COR-L47 (cell line): ENCODE data around the gene SORT1.
"Not testable (repeated sequence)": the region's sequence is repeated elsewhere in the genome, so short reads cannot be mapped to it uniquely, and the experiment has no call there.

ENCODE experiments used
- DNase-seq: peaks from one replicate; lab custom pipeline; 2025; lab: John Stamatoyannopoulos, UW

Gene SORT1

DNA sequence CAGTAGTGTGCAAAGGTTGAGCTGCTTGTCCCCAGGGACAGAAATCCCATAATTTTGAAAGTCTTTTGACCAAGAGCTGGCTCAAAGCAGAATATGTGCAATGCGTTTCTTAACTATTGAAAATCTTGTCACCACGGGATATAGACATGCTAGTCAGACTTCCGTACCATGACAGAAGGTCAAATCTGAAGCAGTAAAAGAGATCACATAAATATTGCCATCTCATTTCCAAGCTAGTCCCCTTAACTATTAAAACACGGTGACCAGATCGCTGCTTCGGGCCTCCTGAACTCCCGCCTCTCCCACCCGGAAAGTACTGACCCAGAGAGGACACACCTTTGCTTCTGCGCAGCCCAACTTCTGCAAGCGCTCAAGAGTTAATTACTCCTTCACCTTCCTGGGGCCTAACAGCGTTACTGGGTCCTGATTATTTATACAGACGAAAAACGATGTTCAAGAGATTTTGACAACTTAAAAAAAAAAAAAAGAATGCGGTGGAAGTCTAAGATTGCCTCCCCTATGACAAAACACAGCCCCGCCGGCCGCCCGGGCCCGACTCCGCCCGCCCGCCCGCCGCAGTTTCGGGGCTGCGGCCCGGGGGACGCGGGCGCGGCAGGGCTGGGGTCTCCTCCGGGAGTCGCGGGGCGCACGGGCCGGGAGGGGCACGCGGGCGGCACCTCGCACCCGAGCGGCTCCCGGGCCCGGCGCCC, 692 bp downstream of the SORT1 start:
- DNase-seq, result no peak

DNA sequence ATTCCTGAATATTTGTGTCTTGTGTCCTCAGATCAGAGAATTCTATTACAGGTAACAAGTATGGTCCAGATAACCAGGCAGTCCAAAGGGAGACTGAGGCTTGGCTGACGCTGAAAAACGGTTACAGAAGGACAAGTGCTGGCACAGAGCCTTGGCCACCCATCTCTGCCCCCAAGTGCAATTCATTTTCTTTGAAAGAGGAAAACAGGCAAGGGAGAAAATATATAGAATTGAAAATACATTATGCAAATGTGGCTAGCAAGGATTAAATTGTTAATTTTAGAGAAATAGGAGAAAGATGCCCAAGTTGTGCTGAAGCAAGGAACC, 1.2 kb downstream of the SORT1 start:
- no peak for DNase-seq

DNA sequence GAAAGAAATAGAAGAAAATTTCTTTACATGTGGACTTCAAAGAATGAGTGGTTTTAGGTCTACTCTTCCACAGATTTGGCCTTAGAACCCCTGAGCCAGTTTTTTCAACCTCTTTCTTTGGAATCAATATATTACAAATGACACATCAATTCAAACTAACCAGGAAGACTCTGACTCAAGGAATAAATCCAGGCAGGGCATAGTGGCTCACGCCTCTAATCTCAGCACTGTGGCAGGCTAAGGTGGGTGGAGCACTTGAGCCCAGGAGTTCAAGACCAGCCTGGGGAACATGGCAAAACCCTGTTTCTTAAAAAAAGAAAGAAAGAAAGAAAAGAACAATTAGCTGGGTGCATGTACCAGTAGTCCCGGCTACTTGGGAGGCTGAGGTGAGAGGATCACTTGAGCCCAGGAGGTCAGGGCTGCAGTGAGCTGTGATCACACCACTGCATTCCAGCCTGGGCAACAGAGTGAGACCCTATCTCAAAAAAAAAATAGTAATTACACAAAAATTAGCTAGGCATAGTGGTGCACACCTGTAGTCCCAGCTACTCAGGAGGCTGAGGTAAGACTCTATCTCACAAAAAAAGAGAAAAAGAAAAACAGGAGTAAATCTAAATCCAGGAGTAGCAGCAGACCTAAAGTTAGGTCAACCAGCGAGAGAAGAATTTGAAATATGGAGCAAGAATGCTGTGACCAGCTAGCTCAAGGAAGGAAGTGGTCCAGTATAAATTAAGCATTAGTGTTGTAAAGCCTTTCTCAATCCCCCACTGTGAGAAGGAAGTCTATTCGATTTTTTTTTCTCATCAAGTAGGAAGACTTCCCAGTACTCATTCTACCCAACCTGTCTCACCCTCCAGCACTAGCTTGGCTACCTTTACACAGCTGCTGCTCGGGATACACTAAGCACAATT, 1.9 kb downstream of the SORT1 start:
- DNase-seq, result no peak

DNA sequence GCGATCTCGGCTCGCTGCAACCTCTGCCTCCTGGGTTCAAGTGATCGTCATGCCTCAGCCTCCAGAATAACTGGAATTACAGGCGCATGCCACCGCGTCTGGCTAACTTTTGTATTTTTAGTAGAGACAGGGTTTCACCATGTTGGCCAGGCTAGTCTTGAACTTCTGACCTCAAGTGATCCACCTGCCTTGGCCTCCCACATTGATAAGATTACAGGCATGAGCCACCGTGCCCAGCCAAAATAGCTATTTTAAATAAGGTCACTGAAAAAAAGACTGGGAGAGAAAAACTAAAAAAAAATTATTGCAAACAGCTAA, 2.5 kb downstream of the SORT1 start:
- DNase-seq, result not testable (repeated sequence)

DNA sequence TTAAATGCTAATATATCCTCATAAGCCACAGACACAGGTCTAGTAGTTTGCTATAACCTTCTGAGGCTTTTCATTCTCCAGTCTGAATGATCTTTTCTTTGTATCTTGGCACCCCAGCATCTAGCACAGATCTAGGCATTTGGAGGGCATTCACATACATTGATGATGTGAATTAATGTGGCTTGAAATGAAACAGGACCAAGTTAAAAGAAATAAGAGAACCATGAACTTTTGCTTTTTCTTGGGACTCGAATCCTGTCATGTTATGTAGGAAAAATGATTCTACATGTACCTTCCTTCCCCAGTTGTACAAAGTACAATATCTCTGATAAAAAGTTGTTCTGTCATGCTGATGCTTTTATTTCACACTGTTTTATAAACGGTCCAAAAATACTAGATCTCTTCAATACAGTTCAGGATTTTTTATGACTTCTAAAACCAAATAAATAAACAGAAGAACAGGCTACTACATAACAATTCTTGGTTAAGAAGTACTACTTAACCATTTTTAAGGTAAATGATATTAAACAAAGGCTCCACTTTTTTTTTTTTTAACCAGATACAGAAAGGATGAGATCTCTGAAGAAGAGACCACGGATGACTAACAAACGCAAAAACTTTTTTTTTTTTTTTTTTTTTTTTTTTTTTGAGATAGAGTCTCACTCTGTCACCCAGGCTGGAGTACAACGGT, 3.0 kb downstream of the SORT1 start:
- DNase-seq, result no peak

DNA sequence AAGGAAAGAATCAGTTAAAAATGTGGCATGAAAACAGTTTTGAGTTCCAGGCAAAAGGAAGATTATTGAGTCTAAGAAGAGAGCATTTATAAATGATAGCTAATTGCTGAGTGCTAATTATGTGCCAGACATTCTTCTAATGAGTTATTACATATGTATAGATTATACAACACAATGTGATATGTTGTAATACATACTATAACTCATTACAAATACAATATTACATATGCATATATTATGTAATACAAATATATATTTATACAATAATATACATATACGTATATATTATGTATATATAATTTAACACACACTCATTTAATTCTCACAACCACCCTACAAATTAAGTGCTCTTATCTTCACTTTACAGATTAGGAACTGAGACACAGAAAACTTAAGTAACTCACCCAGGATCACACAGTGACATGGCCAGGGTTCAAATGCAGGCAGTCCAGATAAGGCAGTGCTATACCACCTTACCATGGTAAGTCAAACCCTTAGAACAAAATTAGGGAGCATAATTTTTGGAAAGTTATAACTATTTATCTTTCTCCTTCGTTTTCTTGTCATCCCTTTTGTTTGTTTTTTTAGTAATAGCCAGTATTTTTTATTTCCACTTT, 4.0 kb downstream of the SORT1 start:
- no peak for DNase-seq

DNA sequence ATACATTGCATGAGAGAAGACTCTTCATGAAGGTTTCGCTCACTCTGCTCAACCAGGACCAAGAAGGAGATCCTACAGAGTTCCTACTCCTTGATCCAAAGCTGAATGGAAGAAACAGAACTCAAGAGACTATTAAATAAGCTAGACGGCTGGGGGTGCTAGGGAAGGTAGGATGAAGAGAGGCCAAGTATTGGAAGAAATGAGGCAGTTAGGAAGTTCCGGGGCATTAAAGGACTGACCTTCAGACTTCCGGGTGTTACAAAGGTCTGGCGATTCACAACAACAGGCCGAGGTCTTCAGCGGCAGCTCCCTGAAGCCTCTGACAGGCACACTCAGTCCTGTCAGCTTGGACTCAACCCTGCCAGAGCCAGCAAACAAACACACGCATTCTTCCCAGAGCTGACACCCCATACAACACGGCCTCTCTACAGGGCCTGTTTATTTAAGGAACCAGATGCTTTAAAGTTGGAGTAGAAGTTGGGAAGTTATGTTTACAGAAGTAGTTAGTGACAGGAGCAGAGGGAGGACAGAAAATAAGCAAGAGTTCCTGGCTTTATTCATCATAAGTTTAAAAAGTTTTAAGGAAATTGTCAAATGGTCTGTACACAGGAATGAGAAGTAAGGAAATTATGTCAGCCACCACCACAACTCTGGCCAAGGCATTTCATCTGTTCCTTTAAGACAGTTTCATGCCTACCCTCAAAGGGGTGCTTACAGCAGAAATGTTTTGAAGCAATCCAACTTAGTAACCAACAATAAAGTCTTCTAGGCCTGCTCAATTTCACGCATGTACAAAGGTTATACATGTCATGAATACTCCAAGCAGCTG, 4.7 kb downstream of the SORT1 start:
- no peak for DNase-seq

DNA sequence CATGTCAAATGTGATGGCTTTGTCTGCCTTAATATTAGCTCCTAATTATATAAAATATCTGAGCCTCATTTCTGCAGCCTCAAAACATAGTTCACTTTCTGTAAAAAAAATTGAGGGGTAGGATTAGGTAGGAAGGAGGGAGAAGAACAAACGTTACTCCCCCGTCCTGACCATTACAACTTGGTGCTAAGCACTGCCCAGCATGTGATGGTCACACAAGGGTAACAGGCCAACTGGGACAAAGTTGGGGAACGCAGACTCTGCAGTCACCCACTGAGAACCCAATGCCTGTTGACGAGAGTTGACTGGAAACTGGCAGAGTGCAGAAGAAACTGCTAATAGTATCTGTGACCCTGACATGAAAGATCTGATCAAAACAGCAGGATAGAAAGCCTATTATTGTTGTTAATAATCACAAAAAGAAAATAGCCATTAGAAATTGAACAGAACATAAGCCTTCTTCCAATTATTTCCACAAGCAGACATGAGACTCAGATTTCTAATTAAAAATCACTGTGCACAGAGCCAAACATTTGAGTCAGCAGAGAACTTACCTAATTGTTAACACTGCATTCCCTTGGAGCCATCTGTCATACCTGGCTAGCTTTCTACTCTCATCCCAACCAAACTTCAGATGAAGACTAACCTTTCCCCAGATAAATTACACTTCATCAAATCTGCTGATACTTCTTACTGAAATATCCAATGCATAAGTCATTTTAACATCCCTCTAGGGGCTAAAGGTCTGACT, 5.5 kb downstream of the SORT1 start:
- DNase-seq, result no peak

DNA sequence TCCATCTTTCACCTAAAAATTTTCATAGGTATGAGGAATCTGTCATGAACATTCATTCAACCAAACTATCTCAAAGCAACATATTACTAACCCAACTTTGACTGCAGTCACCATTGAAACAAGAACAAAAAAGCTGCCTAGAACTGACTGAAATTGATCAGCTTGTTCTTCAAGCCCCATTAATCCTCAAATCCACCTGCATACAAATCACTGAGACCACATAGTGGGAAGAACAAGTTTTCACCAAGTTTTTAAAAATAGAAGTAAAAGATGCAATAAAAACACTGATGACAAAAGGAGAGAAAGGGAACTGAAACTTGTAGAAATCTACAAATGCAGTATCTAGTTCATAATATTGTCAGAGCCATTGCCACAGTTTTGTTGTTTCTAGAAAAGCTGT, 6.1 kb downstream of the SORT1 start:
- no peak for DNase-seq

DNA sequence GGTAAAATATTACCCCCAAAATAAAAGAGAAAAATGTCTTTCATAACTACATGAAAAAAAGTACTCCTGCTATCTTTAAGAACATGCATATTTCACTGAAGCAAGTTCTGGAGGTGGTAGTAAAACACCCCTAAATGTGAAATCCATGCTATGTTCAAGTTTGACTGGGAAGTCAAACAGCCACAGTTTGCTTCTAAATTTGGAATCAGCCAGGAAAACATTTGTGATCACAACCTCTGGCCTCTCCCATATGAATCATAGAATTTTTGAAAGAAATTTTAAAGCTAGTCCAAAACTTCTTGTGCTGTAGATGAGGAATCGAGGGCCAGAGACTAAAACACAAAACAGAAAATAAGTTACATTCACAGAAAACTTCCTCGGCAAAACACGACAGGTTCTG, 6.6 kb downstream of the SORT1 start:
- no peak for DNase-seq

DNA sequence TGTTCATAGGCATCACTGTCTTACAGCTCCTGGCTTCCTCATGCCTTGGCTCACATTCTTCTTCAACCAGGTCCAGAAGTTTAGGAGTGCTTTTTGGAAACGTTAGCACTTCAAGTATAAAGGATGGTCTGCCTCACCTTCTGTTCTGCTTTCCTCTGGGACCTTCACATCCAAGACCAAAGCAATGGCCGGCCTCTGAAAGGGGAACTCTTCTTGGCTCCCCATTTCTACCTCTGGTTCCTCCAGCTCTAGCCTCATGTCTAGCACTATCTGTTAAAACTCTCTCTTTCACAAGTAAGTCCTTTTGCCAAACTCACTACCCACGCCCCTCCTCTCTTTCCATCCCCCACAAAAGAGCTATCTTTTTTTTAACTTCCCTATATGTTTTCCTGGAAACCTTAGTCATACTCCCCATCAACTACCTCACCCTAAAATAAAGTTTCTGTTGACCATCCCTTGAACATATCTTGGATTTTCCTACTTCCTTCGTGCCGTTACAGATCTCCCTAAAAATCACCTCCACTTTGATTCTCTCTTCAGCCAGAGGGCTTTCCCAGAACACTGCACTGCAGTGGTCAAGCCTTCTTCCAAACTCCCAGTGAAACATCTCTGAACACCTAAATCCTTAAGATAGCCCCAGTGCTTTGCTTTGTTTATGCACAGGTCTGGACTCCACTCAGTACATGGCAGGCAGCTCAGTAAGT, 7.9 kb downstream of the SORT1 start:
- no peak for DNase-seq

DNA sequence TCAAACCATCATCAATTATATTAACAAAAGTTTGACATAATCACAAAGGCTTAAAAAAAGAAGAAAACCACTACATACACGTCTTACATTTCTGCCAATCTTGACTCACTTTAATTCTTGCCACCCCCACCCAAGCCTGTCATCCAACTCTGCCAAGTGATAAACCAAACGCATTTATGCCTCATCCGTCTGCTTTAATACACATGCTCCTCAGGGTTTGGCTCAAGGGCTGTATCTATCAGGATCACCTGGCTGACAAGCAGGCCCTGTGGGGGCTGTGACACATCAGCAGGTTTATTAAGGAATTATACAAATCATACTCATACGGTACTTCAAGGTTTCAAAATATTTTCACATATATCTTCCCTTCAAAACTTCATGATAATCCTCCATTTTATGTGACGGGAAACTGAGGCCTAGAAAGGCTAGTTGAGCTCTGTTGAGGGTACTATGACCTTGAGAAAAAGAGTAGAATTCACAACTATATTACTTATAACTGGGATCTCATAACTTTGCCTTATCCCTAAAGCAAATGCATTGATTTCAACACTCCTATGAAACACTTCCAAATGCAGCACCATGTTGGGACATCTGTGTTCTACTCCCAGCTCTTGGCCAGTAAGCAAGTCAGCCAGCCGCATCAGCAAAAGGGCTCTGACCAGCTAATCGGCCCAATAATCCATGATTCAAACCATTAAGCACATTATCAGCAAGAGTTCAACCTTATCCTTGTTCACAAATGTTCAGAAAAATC, 8.7 kb downstream of the SORT1 start:
- no peak for DNase-seq

DNA sequence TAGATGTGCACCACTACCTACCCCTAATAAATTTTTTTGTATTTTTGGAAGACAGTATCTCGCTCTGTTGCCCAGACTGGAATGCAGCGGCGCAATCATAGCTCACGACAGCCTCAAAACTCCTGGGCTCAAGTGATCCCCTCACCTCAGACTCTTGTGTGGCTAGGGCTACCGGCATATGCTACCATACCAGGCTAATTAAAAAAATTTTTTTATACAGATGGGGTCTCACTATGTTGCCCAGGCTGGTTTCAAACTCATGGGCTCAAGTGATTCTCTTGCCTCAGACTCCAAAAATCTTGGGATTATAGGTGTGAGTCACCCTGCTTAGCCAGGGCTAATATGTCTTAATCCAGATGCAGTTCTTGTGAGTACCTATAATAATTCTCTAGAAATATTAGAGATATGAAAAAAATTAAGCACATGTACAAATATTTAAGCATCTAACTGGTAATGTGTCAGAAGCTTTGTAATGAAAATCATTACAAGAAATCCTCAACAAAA, 9.5 kb downstream of the SORT1 start:
- DNase-seq, result no peak

DNA sequence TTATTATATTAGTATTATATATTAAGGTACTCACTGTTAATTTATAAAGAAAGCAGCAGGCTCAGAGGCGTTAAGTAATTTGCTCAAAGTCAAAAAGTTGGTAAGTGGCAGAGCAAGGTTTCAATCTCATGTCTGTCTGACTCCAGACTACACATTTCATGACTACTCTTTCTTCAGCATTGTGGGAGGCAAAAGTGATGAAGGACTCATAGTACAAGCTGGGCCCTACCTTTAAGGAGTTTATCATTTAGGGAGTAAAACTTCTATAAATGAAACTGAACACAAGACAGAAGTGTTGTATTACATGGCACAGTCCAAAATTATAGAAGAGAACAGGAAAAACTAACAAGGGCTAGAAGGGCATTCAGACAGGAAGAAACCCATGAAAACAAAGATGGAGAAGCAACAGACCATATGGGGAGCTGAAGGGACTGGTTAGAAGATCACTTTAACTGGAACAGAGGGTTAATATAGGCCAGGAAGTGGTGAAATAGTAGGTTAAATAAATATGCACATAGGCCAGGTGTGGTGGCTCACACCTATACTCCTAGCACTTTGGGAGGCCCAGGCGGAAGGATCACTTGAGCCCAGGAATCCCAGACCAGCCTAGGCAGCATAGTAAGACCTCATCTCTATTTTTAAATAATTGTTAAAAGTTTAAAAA, 11.5 kb downstream of the SORT1 start:
- no peak for DNase-seq

DNA sequence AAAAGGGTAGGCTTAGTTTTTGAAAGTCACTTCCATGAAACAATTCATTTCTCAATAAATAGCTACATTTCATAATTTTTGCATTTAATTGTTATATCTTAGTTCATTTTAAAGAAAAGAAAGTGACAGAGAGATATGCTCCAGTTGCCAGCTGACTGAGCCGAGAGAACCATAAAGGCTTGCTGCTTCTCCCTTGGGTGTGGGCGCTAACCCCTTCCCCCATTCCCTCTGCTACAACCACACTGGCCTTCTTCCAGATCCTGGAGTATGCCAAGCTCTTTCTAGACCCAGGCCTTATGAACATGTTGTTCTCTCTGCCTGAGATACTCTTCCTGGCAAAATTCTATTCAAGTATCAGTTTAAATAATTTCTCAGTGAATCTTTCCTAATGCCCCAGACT, 12.3 kb downstream of the SORT1 start:
- DNase-seq, result no peak

DNA sequence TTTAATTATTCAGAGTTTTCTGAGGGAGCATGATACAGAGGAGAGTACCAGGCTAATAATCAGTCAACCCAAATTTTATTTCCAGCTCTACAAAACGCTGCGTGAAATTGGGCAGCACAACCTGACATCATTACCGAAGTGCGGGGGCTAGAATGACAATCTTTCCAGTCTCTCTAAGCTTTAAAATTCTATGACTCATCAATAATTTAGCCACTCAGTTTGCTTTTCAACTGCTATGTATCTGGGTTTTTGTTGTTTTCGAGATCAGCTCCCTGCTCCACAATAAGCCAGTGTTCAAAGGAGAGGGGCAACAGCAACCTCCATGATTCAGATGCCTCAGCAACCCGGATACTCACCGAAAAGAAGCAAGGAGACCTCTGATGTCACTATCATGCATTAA, 13.9 kb downstream of the SORT1 start:
- no peak for DNase-seq

DNA sequence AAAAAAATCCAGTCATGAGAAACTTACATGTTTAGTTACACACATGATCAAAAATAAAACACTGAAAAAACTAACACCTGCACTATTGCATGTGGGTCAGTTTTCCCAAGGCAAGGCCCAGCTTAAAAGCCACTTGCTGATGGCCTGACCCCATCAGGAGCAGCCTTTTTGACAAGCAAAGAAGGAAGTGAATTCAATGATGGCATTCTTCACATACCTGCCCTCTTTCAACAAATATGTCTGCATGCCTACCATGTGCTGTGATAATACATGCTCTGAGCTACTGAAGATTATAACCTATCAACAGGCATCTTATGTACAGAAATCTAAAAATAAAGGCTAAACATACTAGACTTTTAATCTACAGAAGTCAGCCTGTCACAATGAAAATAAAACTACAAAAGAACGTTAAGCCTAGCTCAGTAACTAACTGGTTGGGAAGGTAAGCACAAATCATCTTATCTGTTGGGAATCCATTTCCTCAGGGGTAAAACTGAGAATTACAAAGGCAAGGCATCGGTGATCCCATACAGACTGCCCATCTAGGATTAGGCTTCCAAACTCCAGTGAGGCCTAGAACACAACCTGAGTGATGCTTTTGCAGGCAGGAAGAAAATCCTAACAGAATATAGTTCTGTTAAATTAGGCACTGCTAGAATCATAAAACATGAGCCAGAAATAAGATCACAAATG, 14.5 kb downstream of the SORT1 start:
- no peak for DNase-seq

DNA sequence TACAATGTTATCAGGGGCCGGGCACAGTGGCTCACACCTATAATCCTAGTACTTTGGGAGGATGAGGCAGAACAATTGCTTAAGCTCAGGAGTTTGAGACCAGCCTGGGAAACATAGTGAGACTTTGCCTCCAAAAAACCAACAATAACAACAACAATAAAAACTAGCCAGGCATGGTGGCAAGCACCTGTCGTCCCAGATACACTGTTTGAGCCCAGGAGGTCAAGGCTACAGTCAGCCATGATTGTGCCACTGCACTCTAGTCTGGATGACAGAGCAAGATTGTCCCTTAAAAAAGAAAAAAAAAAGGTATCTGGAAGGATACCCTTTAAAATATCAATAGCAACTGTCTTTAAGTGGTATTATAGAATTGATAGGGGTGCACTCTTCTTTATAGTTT, 16.1 kb downstream of the SORT1 start:
- DNase-seq, result no peak
